ENCODE measurements around the gene FRMD4B.

The FRMD4B gene

GRCh38 chr3:69178838-69179739 lies 206.8 kb downstream of the FRMD4B start:
- no peak for DNase-seq (ENCODE audit: low read depth in 1 of 2, low spot score in 1 of 2)

- DNase-seq (ENCODE audit: low read depth in 1 of 2, low spot score in 1 of 2): no peak
These were observed 207.8 kb downstream of the FRMD4B start for GRCh38 chr3:69178082-69178481.

GRCh38 chr3:69174871-69175737 lies 210.8 kb downstream of the FRMD4B start:
- DNase-seq (ENCODE audit: low read depth in 1 of 2, low spot score in 1 of 2): no peak

GRCh38 chr3:69174445-69174844 lies 211.4 kb downstream of the FRMD4B start:
- DNase-seq (ENCODE audit: low read depth in 1 of 2, low spot score in 1 of 2): no peak

GRCh38 chr3:69172058-69172457 lies 213.8 kb downstream of the FRMD4B start:
- no peak for DNase-seq (ENCODE audit: low read depth in 1 of 2, low spot score in 1 of 2)

GRCh38 chr3:69166446-69166845 lies 219.4 kb downstream of the FRMD4B start:
- no peak for DNase-seq (ENCODE audit: low read depth in 1 of 2, low spot score in 1 of 2)

- DNase-seq (ENCODE audit: low read depth in 1 of 2, low spot score in 1 of 2): no peak
These were observed 220.1 kb downstream of the FRMD4B start for GRCh38 chr3:69165744-69166143.

GRCh38 chr3:69164296-69164695 lies 221.6 kb downstream of the FRMD4B start:
- DNase-seq (ENCODE audit: low read depth in 1 of 2, low spot score in 1 of 2): no peak

GRCh38 chr3:69162308-69162980 lies 223.4 kb downstream of the FRMD4B start:
- no peak for DNase-seq (ENCODE audit: low read depth in 1 of 2, low spot score in 1 of 2)

GRCh38 chr3:69161587-69162307 lies 224.1 kb downstream of the FRMD4B start:
- no peak for DNase-seq (ENCODE audit: low read depth in 1 of 2, low spot score in 1 of 2)

GRCh38 chr3:69160525-69160924 lies 225.4 kb downstream of the FRMD4B start:
- no peak for DNase-seq (ENCODE audit: low read depth in 1 of 2, low spot score in 1 of 2)

GRCh38 chr3:69160107-69160506 lies 225.8 kb downstream of the FRMD4B start:
- DNase-seq (ENCODE audit: low read depth in 1 of 2, low spot score in 1 of 2): no peak

GRCh38 chr3:69149586-69149985 lies 236.3 kb downstream of the FRMD4B start:
- DNase-seq (ENCODE audit: low read depth in 1 of 2, low spot score in 1 of 2): no peak

- no peak for DNase-seq (ENCODE audit: low read depth in 1 of 2, low spot score in 1 of 2)
These were observed 240.2 kb downstream of the FRMD4B start for GRCh38 chr3:69145688-69146087.

GRCh38 chr3:69144631-69145245 lies 241.2 kb downstream of the FRMD4B start:
- DNase-seq (ENCODE audit: low read depth in 1 of 2, low spot score in 1 of 2): no peak

- no peak for DNase-seq (ENCODE audit: low read depth in 1 of 2, low spot score in 1 of 2)
These were observed 242.3 kb downstream of the FRMD4B start for GRCh38 chr3:69143612-69144011.

GRCh38 chr3:69142797-69143454 lies 243.0 kb downstream of the FRMD4B start:
- DNase-seq (ENCODE audit: low read depth in 1 of 2, low spot score in 1 of 2): no peak

GRCh38 chr3:69142090-69142489 lies 243.8 kb downstream of the FRMD4B start:
- DNase-seq (ENCODE audit: low read depth in 1 of 2, low spot score in 1 of 2): no peak

GRCh38 chr3:69141313-69141712 lies 244.6 kb downstream of the FRMD4B start:
- DNase-seq (ENCODE audit: low read depth in 1 of 2, low spot score in 1 of 2): no peak

GRCh38 chr3:69137412-69137811 lies 248.5 kb downstream of the FRMD4B start:
- no peak for DNase-seq (ENCODE audit: low read depth in 1 of 2, low spot score in 1 of 2)

All from stimulated activated CD4-positive, alpha-beta T cell treated with anti-CD3 and anti-CD28 coated beads, Interleukin-15, amount 100 ng/mL, for 1 hour (primary cell).